GM18502 (cell line): ENCODE results near the gene EVX2.

Experiments
- ATAC-seq: cut with Tn5 transposase; IDR thresholded peaks from one replicate; pipeline ENCODE4 v1.9.1; 2021; ENCODE audit warnings: mild to moderate bottlenecking; ENCODE audit not compliant: unreplicated experiment, poor library complexity

The EVX2 gene

GRCh38 chr2:176122683-176123410, 39.1 kb upstream of the EVX2 start, which contains the start of gene HOXD9:
Gene HOXD9, plus strand, starts transcription at chr2:176122719. Its CDS starts 50 bp downstream, at chr2:176122769.
- no peak for ATAC-seq

- no peak for ATAC-seq
Measured at GRCh38 chr2:176122052-176122682, 38.4 kb upstream of the EVX2 start.

GRCh38 chr2:176121190-176122051, 37.7 kb upstream of the EVX2 start:
- ATAC-seq, result no peak

- ATAC-seq, result no peak
Measured at GRCh38 chr2:176120364-176121189, 36.8 kb upstream of the EVX2 start.

GRCh38 chr2:176118601-176119339, 35.0 kb upstream of the EVX2 start:
- ATAC-seq, result no peak

GRCh38 chr2:176117823-176118371, 34.1 kb upstream of the EVX2 start:
- no peak for ATAC-seq

- ATAC-seq, result no peak
Measured at GRCh38 chr2:176117162-176117822, 33.5 kb upstream of the EVX2 start.

GRCh38 chr2:176115883-176116813, 32.4 kb upstream of the EVX2 start, which contains the start of gene HOXD10:
Gene HOXD10, plus strand, starts transcription at chr2:176116778. Its CDS starts 56 bp downstream, at chr2:176116834.
- ATAC-seq, result no peak

GRCh38 chr2:176114930-176115625, 31.3 kb upstream of the EVX2 start:
- ATAC-seq, result no peak

- no peak for ATAC-seq
Measured at GRCh38 chr2:176114120-176114929, 30.6 kb upstream of the EVX2 start.

GRCh38 chr2:176112375-176113302, 28.9 kb upstream of the EVX2 start:
- ATAC-seq, result no peak

- no peak for ATAC-seq
Measured at GRCh38 chr2:176111846-176112374, 28.1 kb upstream of the EVX2 start.

GRCh38 chr2:176111309-176111663, 27.5 kb upstream of the EVX2 start:
- no peak for ATAC-seq

- ATAC-seq, result no peak
Measured at GRCh38 chr2:176110415-176111308, 26.9 kb upstream of the EVX2 start.
